GM18870 (cell line): ENCODE data around the gene TMEM240.
"Not testable (repeated sequence)": the region's sequence is repeated elsewhere in the genome, so short reads cannot be mapped to it uniquely, and the experiment has no call there.

ENCODE experiments used
- ATAC-seq: cut with Tn5 transposase; IDR thresholded peaks from one replicate; pipeline ENCODE4 v1.9.1; 2021; ENCODE audit warnings: moderate library complexity; ENCODE audit not compliant: unreplicated experiment

TMEM240 gene

GRCh38 chr1:1558591-1558990, 18.2 kb upstream of the TMEM240 start:
- no peak for ATAC-seq

- not testable (repeated sequence) for ATAC-seq
Measured at GRCh38 chr1:1557688-1558087, 17.3 kb upstream of the TMEM240 start.

- ATAC-seq = not testable (repeated sequence)
Measured at GRCh38 chr1:1556961-1557360, 16.5 kb upstream of the TMEM240 start.

GRCh38 chr1:1556505-1556904, 16.1 kb upstream of the TMEM240 start:
- ATAC-seq = no peak

GRCh38 chr1:1554926-1555915, 14.8 kb upstream of the TMEM240 start:
- no peak for ATAC-seq

- no peak for ATAC-seq
Measured at GRCh38 chr1:1554550-1554925, 14.1 kb upstream of the TMEM240 start.

- no peak for ATAC-seq
Measured at GRCh38 chr1:1553821-1554494, 13.5 kb upstream of the TMEM240 start.

GRCh38 chr1:1552263-1552639, 11.8 kb upstream of the TMEM240 start:
- ATAC-seq = no peak

- ATAC-seq = no peak
Measured at GRCh38 chr1:1551524-1552262, 11.3 kb upstream of the TMEM240 start.

GRCh38 chr1:1550591-1551432, 10.4 kb upstream of the TMEM240 start:
- no peak for ATAC-seq

- ATAC-seq = no peak
Measured at GRCh38 chr1:1550087-1550486, 9.7 kb upstream of the TMEM240 start.

- no peak for ATAC-seq
Measured at GRCh38 chr1:1548591-1548990, 8.2 kb upstream of the TMEM240 start.

GRCh38 chr1:1547476-1547875, 7.1 kb upstream of the TMEM240 start:
- ATAC-seq = no peak

GRCh38 chr1:1547011-1547410, 6.6 kb upstream of the TMEM240 start:
- no peak for ATAC-seq

- no peak for ATAC-seq
Measured at GRCh38 chr1:1545946-1546737, 5.7 kb upstream of the TMEM240 start.

GRCh38 chr1:1544544-1544943, 4.1 kb upstream of the TMEM240 start:
- ATAC-seq = no peak

- ATAC-seq = no peak
Measured at GRCh38 chr1:1543706-1544099, 3.3 kb upstream of the TMEM240 start.

GRCh38 chr1:1542766-1543705, 2.6 kb upstream of the TMEM240 start:
- no peak for ATAC-seq
